BLaER1 (cell line): ENCODE measurements around the gene TLL2.

Source experiments
- H3K27ac ChIP-seq: shearing (Covaris generic); formaldehyde crosslinking; 2 replicates; pipeline ENCODE4 v1.8.1; 2022
- H3K27me3 ChIP-seq: shearing (Covaris generic); formaldehyde crosslinking; 2 replicates; pipeline ENCODE4 v1.8.1; 2022
- H3K36me3 ChIP-seq: shearing (Covaris generic); formaldehyde crosslinking; 2 replicates; pipeline ENCODE4 v1.8.1; 2022
- H3K4me1 ChIP-seq: shearing (Covaris generic); formaldehyde crosslinking; 2 replicates; pipeline ENCODE4 v1.8.1; 2022
- H3K4me2 ChIP-seq: shearing (Covaris generic); formaldehyde crosslinking; 2 replicates; pipeline ENCODE4 v1.8.1; 2022
- H3K4me3 ChIP-seq: shearing (Covaris generic); formaldehyde crosslinking; 2 replicates; pipeline ENCODE4 v1.8.1; 2022
- H3K9ac ChIP-seq: shearing (Covaris generic); formaldehyde crosslinking; 2 replicates; pipeline ENCODE4 v1.8.1; 2022
- H3K9me3 ChIP-seq: shearing (Covaris generic); formaldehyde crosslinking; 2 replicates; pipeline ENCODE4 v1.8.1; 2022
- H4K20me1 ChIP-seq: shearing (Covaris generic); formaldehyde crosslinking; 2 replicates; pipeline ENCODE4 v1.8.1; 2022
- Cebpa-rat ChIP-seq: shearing (Covaris generic); IDR thresholded peaks from 2 replicates; pipeline ENCODE4 v1.8.1; 2022

Gene TLL2

DNA sequence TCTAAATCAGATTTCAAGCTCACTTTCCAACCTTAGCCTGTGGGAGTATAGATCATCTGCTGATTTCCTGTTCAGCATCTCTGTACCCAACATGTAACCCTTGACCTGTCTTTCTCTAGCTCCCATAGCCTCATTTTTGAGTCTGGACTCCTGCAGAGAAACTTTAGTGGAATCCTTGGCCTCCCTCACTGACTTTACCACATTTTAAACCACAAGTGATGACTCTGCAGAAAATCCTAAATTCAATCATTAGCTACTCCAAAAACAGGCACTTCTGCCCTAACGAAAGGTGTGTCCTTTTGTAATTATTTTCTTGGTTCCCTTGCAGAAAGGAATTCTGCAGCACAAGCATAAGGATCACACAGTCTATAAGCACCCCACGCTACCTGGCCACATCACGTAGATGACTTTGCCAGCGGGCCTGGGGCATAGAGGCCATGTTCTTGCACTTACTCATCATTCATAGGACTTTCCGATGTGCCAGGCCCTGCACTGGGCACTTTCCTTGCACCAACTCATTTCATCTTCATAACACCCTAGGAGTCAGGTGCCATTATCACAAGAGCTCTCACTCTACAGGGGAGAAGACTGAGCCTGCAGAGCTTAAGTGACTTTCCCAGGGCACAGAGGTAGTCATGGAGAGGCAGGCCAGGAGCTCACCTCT is 97.7 kb downstream of the TLL2 start:
- Histone ChIP-seq H3K4me1 (peaks cover 29% of the 10 kb centered on the region), H3K36me3 (no peaks in the 10 kb centered on the region), H3K9me3 (no peaks in the 10 kb centered on the region), H3K4me3 (peak overlapping the region; percentile 29; the same call in 1 of the 2 replicates), H3K27me3 (no peaks in the 10 kb centered on the region), H3K27ac (peak overlapping the region; percentile 28; the same call in 1 of the 2 replicates), H3K9ac (peak overlapping the region; percentile 46; the same call in 1 of the 2 replicates), H4K20me1 (no peaks in the 10 kb centered on the region), H3K4me2 (peak overlapping the region; percentile 83)
- no peak for TF ChIP-seq Cebpa-rat

GRCh38 chr10:96415150-96415890 is 98.4 kb downstream of the TLL2 start:
- Histone ChIP-seq H3K27ac (no peak overlapping the region), H3K9ac (no peak overlapping the region), H3K4me2 (peak overlapping the region; percentile 83), H3K4me1 (peaks cover 29% of the 10 kb centered on the region), H3K4me3 (no peak overlapping the region), H4K20me1 (no peaks in the 10 kb centered on the region), H3K27me3 (no peaks in the 10 kb centered on the region), H3K9me3 (no peaks in the 10 kb centered on the region), H3K36me3 (no peaks in the 10 kb centered on the region)
- TF ChIP-seq Cebpa-rat: no peak

GRCh38 chr10:96414303-96414702 is 99.4 kb downstream of the TLL2 start:
- Histone ChIP-seq H4K20me1 (no peaks in the 10 kb centered on the region), H3K4me2 (no peak overlapping the region), H3K27ac (no peak overlapping the region), H3K4me3 (no peak overlapping the region), H3K9ac (no peak overlapping the region), H3K36me3 (no peaks in the 10 kb centered on the region), H3K9me3 (no peaks in the 10 kb centered on the region), H3K27me3 (no peaks in the 10 kb centered on the region), H3K4me1 (peaks cover 29% of the 10 kb centered on the region)
- TF ChIP-seq Cebpa-rat: no peak

DNA sequence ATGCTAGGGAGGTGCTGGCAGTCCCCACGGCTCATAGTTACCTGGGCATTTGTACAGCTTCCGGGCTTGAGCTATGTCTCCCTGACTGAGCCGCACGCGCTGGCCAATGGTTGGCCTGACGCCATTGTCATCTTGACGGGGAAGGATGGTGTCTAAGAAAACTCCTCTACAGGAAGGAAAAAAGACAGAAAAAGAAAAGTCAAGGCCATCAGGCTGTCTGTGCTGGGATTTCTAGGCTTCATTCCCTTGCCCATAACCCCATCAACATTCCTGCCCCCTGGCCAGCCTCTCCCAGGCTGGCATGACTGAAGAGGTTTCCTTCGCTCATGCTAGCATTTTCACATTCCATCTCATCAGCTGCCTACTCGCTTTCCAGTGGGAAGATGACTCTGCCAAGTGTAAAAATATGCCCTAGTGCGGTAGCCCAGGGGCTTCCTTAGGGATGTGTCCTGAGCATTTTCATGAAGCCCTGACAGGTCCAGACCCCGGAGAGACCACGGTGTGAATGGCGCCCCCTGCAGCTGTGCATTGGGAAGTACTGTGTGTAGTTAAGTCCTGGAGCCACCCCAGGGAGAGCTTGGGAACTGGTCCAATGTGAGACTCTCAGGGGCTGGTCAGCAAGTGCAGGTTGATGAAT is 100.5 kb downstream of the TLL2 start:
- peaks cover 29% of the 10 kb centered on the region for H3K4me1 ChIP-seq
- no peak overlapping the region for H3K9ac ChIP-seq
- H3K4me2 ChIP-seq: no peak overlapping the region
- H3K27ac ChIP-seq: no peak overlapping the region
- H3K36me3 ChIP-seq: no peaks in the 10 kb centered on the region
- TF ChIP-seq Cebpa-rat: no peak
- H3K9me3 ChIP-seq: no peaks in the 10 kb centered on the region
- H3K4me3 ChIP-seq: no peak overlapping the region
- no peaks in the 10 kb centered on the region for H3K27me3 ChIP-seq
- H4K20me1 ChIP-seq: no peaks in the 10 kb centered on the region

GRCh38 chr10:96411716-96412320 is 101.9 kb downstream of the TLL2 start:
- H3K4me2 ChIP-seq: no peak overlapping the region
- H3K36me3 ChIP-seq: no peaks in the 10 kb centered on the region
- H3K4me3 ChIP-seq: no peak overlapping the region
- no peak for TF ChIP-seq Cebpa-rat
- peaks cover 15% of the 10 kb centered on the region for H3K4me1 ChIP-seq
- no peaks in the 10 kb centered on the region for H3K27me3 ChIP-seq
- H3K9ac ChIP-seq: no peak overlapping the region
- H3K27ac ChIP-seq: no peak overlapping the region
- no peaks in the 10 kb centered on the region for H3K9me3 ChIP-seq
- no peaks in the 10 kb centered on the region for H4K20me1 ChIP-seq

DNA sequence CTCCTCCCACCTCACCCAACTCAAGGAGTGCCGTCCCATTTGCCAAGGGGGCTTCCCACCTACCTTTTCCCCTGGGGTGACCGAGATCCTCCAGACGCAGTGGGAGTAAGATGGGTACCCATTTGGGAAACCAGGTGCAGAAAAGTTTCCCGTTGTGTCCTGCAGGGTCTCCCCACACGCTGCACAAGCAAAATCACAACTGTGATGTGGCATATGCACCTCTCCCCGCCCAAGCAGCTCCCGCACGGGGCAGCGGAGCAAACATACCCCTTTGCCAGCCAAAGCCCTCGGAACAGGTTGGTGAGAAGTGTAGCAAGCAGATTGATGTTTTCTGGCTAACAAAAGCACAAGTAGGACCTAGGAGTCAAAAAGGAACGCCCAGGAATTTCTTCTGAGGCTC is 103.4 kb downstream of the TLL2 start:
- TF ChIP-seq Cebpa-rat: no peak
- Histone ChIP-seq H3K27me3 (no peaks in the 10 kb centered on the region), H3K4me2 (no peak overlapping the region), H4K20me1 (no peaks in the 10 kb centered on the region), H3K4me1 (no peaks in the 10 kb centered on the region), H3K4me3 (no peak overlapping the region), H3K9ac (no peak overlapping the region), H3K36me3 (no peaks in the 10 kb centered on the region), H3K9me3 (no peaks in the 10 kb centered on the region), H3K27ac (no peak overlapping the region)

GRCh38 chr10:96408201-96408600 is 105.5 kb downstream of the TLL2 start:
- no peak for TF ChIP-seq Cebpa-rat
- Histone ChIP-seq H3K9ac (no peak overlapping the region), H4K20me1 (no peaks in the 10 kb centered on the region), H3K27me3 (no peaks in the 10 kb centered on the region), H3K4me2 (no peak overlapping the region), H3K36me3 (no peaks in the 10 kb centered on the region), H3K4me3 (no peak overlapping the region), H3K4me1 (no peaks in the 10 kb centered on the region), H3K27ac (no peak overlapping the region), H3K9me3 (no peaks in the 10 kb centered on the region)

GRCh38 chr10:96407560-96408069 is 106.1 kb downstream of the TLL2 start:
- Histone ChIP-seq H3K4me2 (no peak overlapping the region), H3K27ac (no peak overlapping the region), H3K4me3 (no peak overlapping the region), H3K9ac (no peak overlapping the region), H4K20me1 (no peaks in the 10 kb centered on the region), H3K4me1 (no peaks in the 10 kb centered on the region), H3K27me3 (no peaks in the 10 kb centered on the region), H3K36me3 (no peaks in the 10 kb centered on the region), H3K9me3 (no peaks in the 10 kb centered on the region)
- no peak for TF ChIP-seq Cebpa-rat

DNA sequence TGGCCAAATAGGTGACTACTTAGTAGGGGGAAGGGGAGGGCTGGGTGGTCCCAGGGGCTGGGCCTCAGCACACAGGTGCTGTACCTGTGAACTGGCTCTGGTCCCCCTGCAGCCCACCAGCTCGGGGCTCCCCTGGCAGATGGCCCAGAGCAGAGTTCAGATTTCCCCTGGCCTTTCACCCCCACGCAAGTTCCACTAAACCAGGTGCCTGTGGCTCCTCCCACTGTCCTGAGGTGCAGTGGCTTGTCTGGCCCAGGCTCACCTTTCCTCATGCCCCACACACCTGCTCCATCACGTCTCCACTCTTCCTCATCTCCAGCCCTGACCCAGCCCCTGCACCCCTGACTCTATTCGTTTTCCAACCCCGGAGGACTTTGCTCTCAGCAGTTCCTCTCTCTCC is 107.6 kb downstream of the TLL2 start:
- H3K4me1 ChIP-seq: no peaks in the 10 kb centered on the region
- H3K4me3 ChIP-seq: no peak overlapping the region
- no peak overlapping the region for H3K27ac ChIP-seq
- no peak overlapping the region for H3K9ac ChIP-seq
- no peaks in the 10 kb centered on the region for H3K36me3 ChIP-seq
- no peaks in the 10 kb centered on the region for H3K27me3 ChIP-seq
- H3K4me2 ChIP-seq: no peak overlapping the region
- H4K20me1 ChIP-seq: no peaks in the 10 kb centered on the region
- no peaks in the 10 kb centered on the region for H3K9me3 ChIP-seq
- TF ChIP-seq Cebpa-rat: no peak
